Fibroblast of lung (primary cell): ENCODE measurements around the gene IL31. TPM values are rescaled to one million over a fixed set of nuclear protein-coding genes. Genes with fewer than 3 reads are reported as not detected.

Experiments used
- DNase-seq, 2 donors: peaks; one replicate each; pipeline versions ENCODE4 v3.0.0 to v3.0.0-alpha.2; 2010; ENCODE audit warnings: low read depth in 2 of 2
- H2AFZ ChIP-seq: 2 replicates; pipeline ENCODE4 v1.5.1; 2012; ENCODE audit warnings: low read length, control low read depth, inconsistent platforms
- H3K27ac ChIP-seq: 2 replicates; pipeline ENCODE4 v1.5.1; 2011; ENCODE audit warnings: low read length, control low read depth; ENCODE audit not compliant: insufficient read depth
- H3K27me3 ChIP-seq: 2 replicates; pipeline ENCODE4 v1.5.1; 2011; ENCODE audit warnings: mild to moderate bottlenecking, low read length; ENCODE audit not compliant: control insufficient read depth, insufficient read depth
- H3K36me3 ChIP-seq: 2 replicates; pipeline ENCODE4 v1.5.1; 2011; ENCODE audit warnings: low read length; ENCODE audit not compliant: control insufficient read depth, insufficient read depth
- H3K4me1 ChIP-seq: 2 replicates; pipeline ENCODE4 v1.5.1; 2011; ENCODE audit warnings: low read length; ENCODE audit not compliant: control insufficient read depth, insufficient read depth; ENCODE audit errors: extremely low read depth
- H3K4me2 ChIP-seq: 2 replicates; pipeline ENCODE4 v1.5.1; 2011; ENCODE audit warnings: low read length, control low read depth; ENCODE audit not compliant: insufficient read depth; ENCODE audit errors: extremely low read depth
- H3K4me3 ChIP-seq, 4 experiments: fragments of 200-600 bp in 1 of 4; sonication (generic) in 1 of 4; replicated peaks in 1 of 4; 2 replicates each; pipeline ENCODE4 v1.5.1; 2011 to 2016; ENCODE audit warnings: low read length in 4 of 4, low read depth in 3 of 4, mild to moderate bottlenecking in 3 of 4, control low read depth in 2 of 4, inconsistent platforms in 1 of 4, mixed read lengths in 1 of 4; ENCODE audit not compliant: insufficient read depth in 1 of 4; ENCODE audit errors: control extremely low read depth in 1 of 4
- H3K79me2 ChIP-seq: 2 replicates; pipeline ENCODE4 v1.5.1; 2012; ENCODE audit warnings: mild to moderate bottlenecking, low read length, inconsistent platforms; ENCODE audit not compliant: control insufficient read depth, insufficient read depth
- H3K9ac ChIP-seq: 2 replicates; pipeline ENCODE4 v1.5.1; 2011; ENCODE audit warnings: mild to moderate bottlenecking, low read length, control low read depth; ENCODE audit not compliant: insufficient read depth
- H3K9me3 ChIP-seq: 2 replicates; pipeline ENCODE4 v1.5.1; 2012; ENCODE audit warnings: low read depth, low read length; ENCODE audit not compliant: control insufficient read depth, insufficient read depth
- H4K20me1 ChIP-seq: 2 replicates; pipeline ENCODE4 v1.5.1; 2011; ENCODE audit warnings: low read length; ENCODE audit not compliant: control insufficient read depth, insufficient read depth; ENCODE audit errors: extremely low read depth
- EZH2 ChIP-seq: IDR thresholded peaks from 2 replicates; pipeline ENCODE4 v1.5.1; 2012; ENCODE audit warnings: low read length, control low read depth, mild to moderate bottlenecking; ENCODE audit errors: missing control alignments
- polyA plus RNA-seq, 2 donors: library from polyadenylated mRNA; depleted of rRNA in 1 of 2; stranded (reverse) in 1 of 2; unstranded in 1 of 2; fragments of >200 nt; gene quantifications; 2 replicates each; pipeline ENCODE4 v1.2.1, GENCODE V29; 2011 to 2012; ENCODE audit warnings: missing spikeins in 1 of 2
- total RNA-seq: library from RNA; depleted of rRNA; stranded (reverse); fragments of >200 nt; gene quantifications from 2 replicates; pipeline ENCODE4 v1.2.1, GENCODE V29; 2014
- TF ChIP-seq, protein P1 (sequence below), 2 donors: IDR thresholded peaks in 1 of 2; conservative IDR thresholded peaks in 1 of 2; 1 replicate in 1 of 2; 2 replicates in 1 of 2; pipeline ENCODE4 v1.5.1; 2011 to 2012; ENCODE audit warnings: low read length in 2 of 2, control low read depth in 1 of 2, inconsistent platforms in 1 of 2, low read depth in 1 of 2, mild to moderate bottlenecking in 1 of 2

IL31 gene
- total and polyA plus RNA-seq, 2 donors (not counting 1 experiment from before 2014, with no cell fraction given) = not detected

DNA sequence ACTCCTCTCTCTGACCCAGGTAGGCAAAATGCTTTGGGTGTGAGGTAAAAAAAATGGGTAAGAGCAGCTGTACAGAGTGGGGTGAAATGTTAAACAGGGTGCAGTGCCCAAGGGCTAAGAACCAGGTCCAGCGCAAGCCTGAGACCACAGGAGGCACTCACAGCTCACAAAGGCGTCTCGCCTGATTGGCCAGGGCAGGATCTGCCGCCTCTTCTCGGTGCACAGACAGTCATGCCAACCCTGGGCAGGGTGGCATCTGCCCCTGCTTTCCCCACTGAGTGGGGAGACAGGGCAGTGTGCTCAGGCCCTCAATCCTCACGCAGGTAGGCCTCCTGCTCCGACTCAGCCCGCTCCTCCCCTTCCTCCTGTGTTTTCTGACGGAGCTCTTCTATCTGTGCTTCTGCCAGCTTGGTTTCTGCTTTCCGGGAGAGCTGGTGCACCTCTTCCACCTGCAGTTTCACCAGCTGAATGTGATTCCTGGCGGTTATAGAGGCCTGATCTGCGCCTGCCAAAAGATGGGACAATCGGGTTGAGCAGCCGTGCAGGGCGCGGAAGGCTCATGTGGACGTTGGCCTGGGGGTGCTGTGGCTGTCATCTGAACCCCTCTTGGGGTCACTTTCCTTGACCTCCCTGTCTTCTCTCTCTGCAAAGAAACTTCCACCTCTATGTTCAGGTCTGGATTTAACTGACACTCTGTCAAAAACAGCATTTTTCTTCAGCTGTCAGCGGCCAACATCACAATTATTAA, 34.2 kb upstream of the IL31 start:
- Histone ChIP-seq H3K27ac (no peak overlapping the region), H3K79me2 (no peaks in the 10 kb centered on the region), H3K4me3 (no peak overlapping the region), H3K9ac (no peak overlapping the region), H3K9me3 (no peaks in the 10 kb centered on the region), H3K27me3 (peaks cover 12% of the 10 kb centered on the region), H2AFZ (no peak overlapping the region), H3K36me3 (peaks cover 8% of the 10 kb centered on the region), H3K4me2 (no peak overlapping the region), H3K4me1 (no peaks in the 10 kb centered on the region), H4K20me1 (no peaks in the 10 kb centered on the region)
- no peak for DNase-seq
- TF ChIP-seq, protein P1, sequence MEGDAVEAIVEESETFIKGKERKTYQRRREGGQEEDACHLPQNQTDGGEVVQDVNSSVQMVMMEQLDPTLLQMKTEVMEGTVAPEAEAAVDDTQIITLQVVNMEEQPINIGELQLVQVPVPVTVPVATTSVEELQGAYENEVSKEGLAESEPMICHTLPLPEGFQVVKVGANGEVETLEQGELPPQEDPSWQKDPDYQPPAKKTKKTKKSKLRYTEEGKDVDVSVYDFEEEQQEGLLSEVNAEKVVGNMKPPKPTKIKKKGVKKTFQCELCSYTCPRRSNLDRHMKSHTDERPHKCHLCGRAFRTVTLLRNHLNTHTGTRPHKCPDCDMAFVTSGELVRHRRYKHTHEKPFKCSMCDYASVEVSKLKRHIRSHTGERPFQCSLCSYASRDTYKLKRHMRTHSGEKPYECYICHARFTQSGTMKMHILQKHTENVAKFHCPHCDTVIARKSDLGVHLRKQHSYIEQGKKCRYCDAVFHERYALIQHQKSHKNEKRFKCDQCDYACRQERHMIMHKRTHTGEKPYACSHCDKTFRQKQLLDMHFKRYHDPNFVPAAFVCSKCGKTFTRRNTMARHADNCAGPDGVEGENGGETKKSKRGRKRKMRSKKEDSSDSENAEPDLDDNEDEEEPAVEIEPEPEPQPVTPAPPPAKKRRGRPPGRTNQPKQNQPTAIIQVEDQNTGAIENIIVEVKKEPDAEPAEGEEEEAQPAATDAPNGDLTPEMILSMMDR (conservative IDR thresholded peaks at IDR 0.05 in 1 of 2, IDR thresholded peaks at IDR 0.05 in 1 of 2; ENCODE audit: low read depth in 1 of 2, low read length in 2 of 2) = no peak
- no peak for TF ChIP-seq EZH2

DNA sequence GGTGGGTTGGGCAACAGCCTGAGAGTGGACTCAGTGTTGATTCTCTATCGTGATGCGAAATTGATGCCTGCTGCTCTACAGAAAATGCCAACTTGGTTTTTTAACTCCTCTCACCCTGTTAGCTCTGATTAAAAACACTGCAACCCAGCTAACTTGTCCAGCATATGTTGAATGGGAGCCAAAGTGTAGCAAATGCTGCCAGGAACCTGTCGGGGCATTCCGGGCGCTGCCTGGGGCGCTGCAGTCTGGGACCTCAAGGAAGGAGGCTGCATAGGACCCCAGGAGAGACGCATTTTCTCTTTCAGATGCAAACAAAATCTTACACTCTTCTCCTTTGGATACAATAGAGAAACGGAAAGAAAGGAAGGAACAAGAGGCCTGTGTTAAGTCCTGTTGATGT, 33.4 kb upstream of the IL31 start:
- TF ChIP-seq, protein P1 (conservative IDR thresholded peaks at IDR 0.05 in 1 of 2, IDR thresholded peaks at IDR 0.05 in 1 of 2; ENCODE audit: low read depth in 1 of 2, low read length in 2 of 2) = no peak
- no peak for TF ChIP-seq EZH2
- Histone ChIP-seq H3K27me3 (peaks cover 12% of the 10 kb centered on the region), H3K9ac (no peak overlapping the region), H2AFZ (no peak overlapping the region), H3K4me3 (no peak overlapping the region), H3K4me1 (no peaks in the 10 kb centered on the region), H3K4me2 (no peak overlapping the region), H3K36me3 (peaks cover 8% of the 10 kb centered on the region), H3K27ac (no peak overlapping the region), H3K79me2 (no peaks in the 10 kb centered on the region), H4K20me1 (no peaks in the 10 kb centered on the region), H3K9me3 (no peaks in the 10 kb centered on the region)
- DNase-seq = no peak

DNA sequence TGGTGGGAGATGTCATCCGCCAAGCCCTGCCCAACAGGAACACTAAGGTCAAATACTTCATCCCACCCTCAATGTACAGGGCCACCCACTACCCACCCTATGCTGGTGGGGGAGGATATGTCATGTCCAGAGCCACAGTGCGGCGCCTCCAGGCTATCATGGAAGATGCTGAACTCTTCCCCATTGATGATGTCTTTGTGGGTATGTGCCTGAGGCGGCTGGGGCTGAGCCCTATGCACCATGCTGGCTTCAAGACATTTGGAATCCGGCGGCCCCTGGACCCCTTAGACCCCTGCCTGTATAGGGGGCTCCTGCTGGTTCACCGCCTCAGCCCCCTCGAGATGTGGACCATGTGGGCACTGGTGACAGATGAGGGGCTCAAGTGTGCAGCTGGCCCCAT, 33.0 kb upstream of the IL31 start:
- Histone ChIP-seq H4K20me1 (no peaks in the 10 kb centered on the region), H3K79me2 (no peaks in the 10 kb centered on the region), H3K27ac (no peak overlapping the region), H3K4me3 (no peak overlapping the region), H3K9ac (no peak overlapping the region), H3K4me2 (no peak overlapping the region), H3K9me3 (no peaks in the 10 kb centered on the region), H3K4me1 (no peaks in the 10 kb centered on the region), H3K27me3 (peaks cover 12% of the 10 kb centered on the region), H2AFZ (no peak overlapping the region), H3K36me3 (peaks cover 5% of the 10 kb centered on the region)
- TF ChIP-seq, protein P1 (conservative IDR thresholded peaks at IDR 0.05 in 1 of 2, IDR thresholded peaks at IDR 0.05 in 1 of 2; ENCODE audit: low read depth in 1 of 2, low read length in 2 of 2) = no peak
- TF ChIP-seq EZH2 = no peak
- no peak for DNase-seq
